ENCODE measurements around the gene SFT2D2.
A peak's percentile ranks its signal among the peaks of the same experiment; 100 is the strongest.

The SFT2D2 gene

DNA sequence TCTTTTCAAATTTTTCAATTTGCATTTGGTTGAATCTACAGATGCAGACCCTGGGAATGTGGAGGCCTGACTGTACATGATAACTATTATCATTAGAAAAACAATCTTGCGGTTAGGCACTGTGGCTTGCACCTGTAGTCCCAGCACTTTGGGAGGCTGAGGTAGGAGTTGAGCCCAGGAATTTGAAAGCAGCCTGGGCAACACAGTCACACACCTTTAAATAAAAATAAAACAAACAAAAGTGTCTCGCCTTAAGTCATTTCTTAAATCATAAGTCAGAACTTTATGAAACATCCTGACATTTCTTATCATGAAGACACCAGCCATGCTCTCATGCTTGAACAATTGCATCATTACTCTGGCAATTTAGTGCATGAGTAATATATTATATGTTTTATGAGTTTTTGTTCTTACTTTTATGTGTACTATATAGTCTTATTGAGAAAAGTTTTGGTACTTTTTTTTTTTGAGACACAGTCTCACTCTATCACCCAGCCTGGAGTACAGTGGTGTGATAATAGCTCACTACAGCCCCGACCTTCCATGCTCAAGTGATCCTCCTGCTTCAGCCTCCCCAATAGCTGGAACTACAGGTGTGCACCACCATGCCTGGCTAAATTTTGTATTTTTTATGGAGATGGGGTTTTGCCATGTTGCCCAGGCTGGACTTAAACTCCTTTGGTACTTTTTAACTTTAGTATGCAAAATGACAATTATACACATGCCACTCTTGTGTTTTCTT is 62.7 kb downstream of the SFT2D2 start:
- no peak overlapping the region for H3K4me3 ChIP-seq (ENCODE audit: low read depth, low read length)
- TF ChIP-seq, protein P1, sequence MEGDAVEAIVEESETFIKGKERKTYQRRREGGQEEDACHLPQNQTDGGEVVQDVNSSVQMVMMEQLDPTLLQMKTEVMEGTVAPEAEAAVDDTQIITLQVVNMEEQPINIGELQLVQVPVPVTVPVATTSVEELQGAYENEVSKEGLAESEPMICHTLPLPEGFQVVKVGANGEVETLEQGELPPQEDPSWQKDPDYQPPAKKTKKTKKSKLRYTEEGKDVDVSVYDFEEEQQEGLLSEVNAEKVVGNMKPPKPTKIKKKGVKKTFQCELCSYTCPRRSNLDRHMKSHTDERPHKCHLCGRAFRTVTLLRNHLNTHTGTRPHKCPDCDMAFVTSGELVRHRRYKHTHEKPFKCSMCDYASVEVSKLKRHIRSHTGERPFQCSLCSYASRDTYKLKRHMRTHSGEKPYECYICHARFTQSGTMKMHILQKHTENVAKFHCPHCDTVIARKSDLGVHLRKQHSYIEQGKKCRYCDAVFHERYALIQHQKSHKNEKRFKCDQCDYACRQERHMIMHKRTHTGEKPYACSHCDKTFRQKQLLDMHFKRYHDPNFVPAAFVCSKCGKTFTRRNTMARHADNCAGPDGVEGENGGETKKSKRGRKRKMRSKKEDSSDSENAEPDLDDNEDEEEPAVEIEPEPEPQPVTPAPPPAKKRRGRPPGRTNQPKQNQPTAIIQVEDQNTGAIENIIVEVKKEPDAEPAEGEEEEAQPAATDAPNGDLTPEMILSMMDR (IDR thresholded peaks at IDR 0.05; ENCODE audit: control insufficient read depth, extremely low read depth, insufficient read depth) = no peak
- DNase-seq (ENCODE audit: low read depth) = no peak

DNA sequence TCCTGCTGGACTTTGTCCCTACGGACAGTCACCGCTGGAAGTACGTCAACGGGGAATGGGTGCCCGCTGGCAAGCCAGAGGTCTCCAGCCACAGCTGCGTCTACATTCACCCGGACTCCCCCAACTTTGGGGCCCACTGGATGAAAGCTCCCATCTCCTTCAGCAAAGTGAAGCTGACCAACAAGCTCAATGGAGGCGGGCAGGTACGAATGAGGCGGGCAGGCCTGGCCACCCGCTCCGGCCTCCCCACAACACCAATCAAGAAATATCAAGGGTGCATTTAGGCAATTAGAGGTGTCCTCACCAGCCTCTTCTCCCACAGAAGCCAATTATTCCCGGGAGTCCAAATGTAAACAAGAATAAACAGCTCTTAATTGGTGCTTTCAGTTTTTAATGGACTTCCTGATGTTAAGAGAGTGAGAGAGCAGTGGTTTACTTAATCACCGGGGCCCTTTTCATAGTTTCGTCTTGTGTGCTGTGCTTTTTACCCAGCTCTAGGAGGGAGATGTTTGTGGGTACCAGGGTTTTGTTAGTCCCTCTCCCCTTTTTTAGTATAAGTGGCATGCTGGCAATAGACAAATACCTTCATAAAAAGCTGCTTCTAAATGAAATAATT is 65.5 kb downstream of the SFT2D2 start:
- no peak for DNase-seq (ENCODE audit: low read depth)
- H3K4me3 ChIP-seq (ENCODE audit: low read depth, low read length) = no peak overlapping the region
- TF ChIP-seq, protein P1 (IDR thresholded peaks at IDR 0.05; ENCODE audit: control insufficient read depth, extremely low read depth, insufficient read depth) = no peak

DNA sequence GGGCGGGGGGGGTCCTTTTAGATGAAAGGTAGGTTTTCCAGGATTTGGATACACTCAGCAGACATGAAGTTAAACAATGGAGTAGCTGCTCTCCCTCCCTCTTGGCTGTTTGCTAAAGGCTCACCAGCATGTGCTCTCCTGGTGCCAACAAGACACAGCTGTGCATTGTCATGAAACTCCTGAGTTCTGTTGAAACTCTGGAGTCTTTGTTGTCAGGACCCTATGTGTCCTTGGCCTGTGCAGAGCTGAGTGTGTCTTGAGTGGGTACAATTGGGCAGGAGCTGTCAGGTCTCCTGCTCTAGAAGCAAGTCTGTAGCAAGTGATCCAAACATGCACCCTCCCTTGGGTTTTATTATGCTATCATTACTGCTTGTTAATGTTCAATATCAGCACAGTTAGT is 67.6 kb downstream of the SFT2D2 start:
- H3K4me3 ChIP-seq (ENCODE audit: low read depth, low read length) = no peak overlapping the region
- TF ChIP-seq, protein P1 (IDR thresholded peaks at IDR 0.05; ENCODE audit: control insufficient read depth, extremely low read depth, insufficient read depth) = no peak
- no peak for DNase-seq (ENCODE audit: low read depth)

DNA sequence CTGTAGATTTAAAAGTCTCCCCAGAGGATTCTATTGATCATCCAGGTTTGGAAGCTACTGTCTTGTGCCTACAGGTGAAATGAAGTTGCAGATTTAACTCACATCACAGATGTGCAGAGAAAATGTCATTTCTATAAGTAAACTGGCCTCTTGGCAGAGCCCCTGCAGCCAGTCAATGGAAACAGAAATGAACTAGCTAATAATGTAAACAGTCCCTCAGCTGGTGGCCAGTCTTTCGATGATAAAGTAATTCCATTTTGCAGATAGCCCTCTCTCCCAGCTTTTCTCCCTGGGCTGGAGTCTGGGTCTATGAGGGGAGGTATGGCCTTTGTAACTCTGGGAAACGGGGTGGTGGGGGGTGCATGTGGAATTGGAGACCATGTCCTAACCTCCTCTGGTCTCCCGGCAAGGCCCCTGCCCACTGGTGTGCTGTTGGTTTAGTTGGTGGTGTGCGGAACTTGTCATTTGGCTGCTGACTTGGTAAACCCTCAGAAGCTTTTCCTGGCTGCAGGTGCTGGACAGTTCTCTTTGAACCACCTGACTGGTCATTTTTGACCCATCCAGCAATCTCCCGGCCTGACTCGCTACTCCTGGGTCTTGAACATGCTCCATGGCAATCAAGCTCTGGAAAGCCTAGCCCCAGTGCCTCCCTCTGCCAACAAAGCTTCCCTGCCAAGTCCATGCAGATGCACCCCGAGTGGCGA is 69.8 kb downstream of the SFT2D2 start:
- no peak for DNase-seq (ENCODE audit: low read depth)
- H3K4me3 ChIP-seq (ENCODE audit: low read depth, low read length) = no peak overlapping the region
- TF ChIP-seq, protein P1 (IDR thresholded peaks at IDR 0.05; ENCODE audit: control insufficient read depth, extremely low read depth, insufficient read depth) = no peak

DNA sequence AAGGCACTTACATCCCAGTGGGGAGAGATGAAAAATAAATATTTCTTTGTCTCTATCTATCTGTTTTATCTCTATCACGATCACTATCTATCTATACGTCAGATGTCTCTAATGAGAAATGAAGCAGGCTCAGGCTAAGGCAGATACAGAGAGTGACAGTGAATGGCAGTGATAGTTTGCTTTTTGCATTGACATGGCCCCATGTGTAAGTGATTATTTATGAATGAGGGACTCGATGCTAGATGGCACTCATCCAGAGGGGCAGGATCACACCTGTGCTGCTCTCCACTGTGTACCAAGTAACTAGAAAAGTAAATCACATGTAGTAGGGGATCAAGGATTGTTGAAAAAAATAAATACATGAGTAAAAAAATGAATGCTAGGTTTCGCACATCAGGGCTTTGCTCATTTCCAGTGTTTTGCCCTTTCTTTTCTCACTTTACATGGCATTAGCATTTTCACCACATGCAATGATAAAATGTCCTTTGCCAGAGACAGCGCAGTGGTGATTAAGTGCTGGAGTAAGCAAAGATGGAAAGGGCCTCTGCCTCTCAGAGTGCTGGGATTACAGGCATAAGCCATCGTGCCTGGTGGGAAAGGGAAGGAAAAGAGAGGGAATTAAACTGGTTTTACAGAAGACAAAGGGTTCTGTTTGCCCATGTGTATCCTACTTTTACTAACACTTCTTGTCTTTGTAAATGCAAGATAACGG is 71.4 kb downstream of the SFT2D2 start:
- TF ChIP-seq, protein P1 (IDR thresholded peaks at IDR 0.05; ENCODE audit: control insufficient read depth, extremely low read depth, insufficient read depth) = no peak
- DNase-seq (ENCODE audit: low read depth) = peak; percentile 56

DNA sequence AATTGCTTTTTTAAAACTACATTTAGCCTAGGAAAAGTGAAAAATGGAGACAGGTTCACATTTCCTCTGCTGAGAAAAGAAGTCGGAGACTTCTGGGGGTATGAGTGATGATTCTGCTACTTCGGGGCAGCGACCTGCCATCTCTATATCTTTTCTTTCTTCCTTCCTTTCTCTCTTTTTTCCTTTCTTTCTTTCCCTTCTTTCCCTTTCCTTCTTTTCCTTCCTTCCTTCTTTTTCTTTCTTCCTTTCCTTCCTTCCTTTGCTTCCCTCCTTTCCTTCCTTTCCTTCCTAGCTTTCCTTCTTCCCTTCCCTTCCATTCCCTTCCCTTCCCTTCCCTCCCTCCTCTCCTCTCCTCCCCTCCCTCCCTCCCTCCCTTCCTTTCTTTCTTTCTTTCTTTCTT is 72.6 kb downstream of the SFT2D2 start:
- no peak for DNase-seq (ENCODE audit: low read depth)
- TF ChIP-seq, protein P1 (IDR thresholded peaks at IDR 0.05; ENCODE audit: control insufficient read depth, extremely low read depth, insufficient read depth) = no peak
- no peak overlapping the region for H3K4me3 ChIP-seq (ENCODE audit: low read depth, low read length)

More for the DNA sequence above, 71.4 kb downstream of the SFT2D2 start:
- no peak overlapping the region for H3K4me3 ChIP-seq (ENCODE audit: low read depth, low read length)
